GM12878 (cell line): ENCODE measurements around the gene CARD10. TPM values are rescaled to one million over a fixed set of nuclear protein-coding genes. Genes with fewer than 3 reads are reported as not detected.

ENCODE experiments used
- ATAC-seq: fragments of 200-7000 bp; cut with Tn5 transposase; 3 replicates; pipeline ENCODE4 v1.9.1; 2020; ENCODE audit warnings: mild to moderate bottlenecking, moderate library complexity
- BruUV-seq: library from RNA; stranded (reverse); fragments of 400-500 nt; replicated peaks from 2 replicates; lab custom pipeline; 2021; lab: Mats Ljungman, UMichigan
- CTCF ChIA-PET: fragments of 300-600 bp; sonication (Branson Sonifier 250); formaldehyde crosslinking; extraction: SDS; loops from one replicate; lab custom pipeline; 2021; ENCODE audit warnings: inconsistent platforms; lab: Yijun Ruan, JAX
- POLR2A ChIA-PET: fragments of 350-600 bp; formaldehyde crosslinking; extraction: SDS; loops from one replicate; lab custom pipeline; 2021; ENCODE audit warnings: inconsistent platforms; lab: Charles Lee
- RAD21 ChIA-PET: fragments of 300-600 bp; sonication (Branson Sonifier 250); formaldehyde crosslinking; loops from one replicate; lab custom pipeline; 2023; ENCODE audit warnings: antibody characterized with exemption; ENCODE audit not compliant: unreplicated experiment; lab: Charles Lee
- SMC1A ChIA-PET: fragments of 300-600 bp; sonication (Branson Sonifier 250); formaldehyde crosslinking; loops from one replicate; lab custom pipeline; 2023; ENCODE audit not compliant: unreplicated experiment, uncharacterized antibody; lab: Charles Lee
- DNase-seq: peaks from one replicate; pipeline ENCODE4 v3.0.0-alpha.2; 2011; ENCODE audit warnings: low read depth, low spot score
- FAIRE-seq: peaks from 3 replicates; lab custom pipeline; 2011; peaks lifted over from hg19 to GRCh38; lab: Jason Lieb, UNC
- H2AFZ ChIP-seq: 2 replicates; pipeline ENCODE4 v1.6.0; 2011; ENCODE audit warnings: low read depth, low read length, control low read depth; ENCODE audit not compliant: control insufficient read depth
- H3K27ac ChIP-seq: 2 replicates; pipeline ENCODE4 v1.5.1; 2011; ENCODE audit warnings: control low read depth; ENCODE audit not compliant: control insufficient read depth, insufficient read depth
- H3K27me3 ChIP-seq, 2 experiments: replicated peaks in 1 of 2; 2 replicates each; pipeline versions ENCODE4 v1.6.0 to v1.6.1; 2011; ENCODE audit warnings: low read length in 1 of 2; ENCODE audit not compliant: control insufficient read depth in 2 of 2, insufficient read depth in 2 of 2
- H3K36me3 ChIP-seq, 2 experiments: 2 replicates each; pipeline ENCODE4 v1.5.1; 2011; ENCODE audit warnings: low read length in 1 of 2; ENCODE audit not compliant: control insufficient read depth in 2 of 2, insufficient read depth in 2 of 2
- H3K4me1 ChIP-seq: 2 replicates; pipeline ENCODE4 v1.6.1; 2011; ENCODE audit warnings: mild to moderate bottlenecking, low read length, moderate library complexity, mixed read lengths; ENCODE audit not compliant: control insufficient read depth, insufficient read depth
- H3K4me2 ChIP-seq: 2 replicates; pipeline ENCODE4 v1.6.0; 2011; ENCODE audit warnings: control low read depth; ENCODE audit not compliant: control insufficient read depth, insufficient read depth
- H3K4me3 ChIP-seq: fragments of 200-600 bp; sonication (generic); 2 replicates; pipeline ENCODE4 v1.5.1; 2016
- H3K79me2 ChIP-seq: 2 replicates; pipeline ENCODE4 v1.6.0; 2011; ENCODE audit warnings: low read length; ENCODE audit not compliant: control insufficient read depth, insufficient read depth
- H3K9ac ChIP-seq: 2 replicates; pipeline ENCODE4 v1.8.0; 2011; ENCODE audit warnings: low read length, control low read depth, mixed read lengths; ENCODE audit not compliant: control insufficient read depth, insufficient read depth
- H3K9me3 ChIP-seq: replicated peaks from 3 replicates; pipeline ENCODE4 v1.5.1; 2011; ENCODE audit warnings: mild to moderate bottlenecking, low read length; ENCODE audit not compliant: control insufficient read depth, insufficient read depth
- H4K20me1 ChIP-seq: 2 replicates; pipeline ENCODE4 v1.6.0; 2011; ENCODE audit not compliant: control insufficient read depth, insufficient read depth
- ATF3 ChIP-seq: IDR thresholded peaks from 2 replicates; pipeline ENCODE4 v1.6.1; 2011; ENCODE audit warnings: low read depth, mild to moderate bottlenecking, low read length, moderate library complexity, borderline replicate concordance; ENCODE audit errors: extremely low read depth
- CEBPZ ChIP-seq: fragments of 150-350 bp; IDR thresholded peaks from 2 replicates; pipeline ENCODE4 v1.6.1; 2016; ENCODE audit warnings: low read depth, low read length
- EZH2 ChIP-seq: IDR thresholded peaks from 2 replicates; pipeline ENCODE4 v1.6.1; 2012; ENCODE audit warnings: low read depth, mild to moderate bottlenecking, control low read depth, inconsistent platforms, low read length, borderline replicate concordance; ENCODE audit not compliant: control insufficient read depth
- MTA3 ChIP-seq: IDR thresholded peaks from 2 replicates; pipeline ENCODE4 v1.6.1; 2012; ENCODE audit warnings: low read length, inconsistent platforms, borderline replicate concordance
- MYB ChIP-seq: fragments of 150-350 bp; IDR thresholded peaks from 2 replicates; pipeline ENCODE4 v1.6.1; 2014; ENCODE audit warnings: mild to moderate bottlenecking, low read depth, low read length, borderline replicate concordance
- PAX8 ChIP-seq: fragments of 450-650 bp; IDR thresholded peaks from 2 replicates; pipeline ENCODE4 v1.6.1; 2017; ENCODE audit warnings: mild to moderate bottlenecking, moderate library complexity
- PRDM15 ChIP-seq: fragments of 450-650 bp; formaldehyde crosslinking; IDR thresholded peaks from 2 replicates; pipeline ENCODE4 v1.4.0; 2020; ENCODE audit warnings: mild to moderate bottlenecking, moderate library complexity
- SMARCA5 ChIP-seq: fragments of 450-650 bp; IDR thresholded peaks from 2 replicates; pipeline ENCODE4 v1.6.1; 2017; ENCODE audit warnings: mild to moderate bottlenecking
- SREBF1 ChIP-seq: IDR thresholded peaks from 2 replicates; pipeline ENCODE4 v1.6.1; 2012; ENCODE audit warnings: mild to moderate bottlenecking, low read length
- STAT1 ChIP-seq: fragments of 450-650 bp; conservative IDR thresholded peaks from 2 replicates; pipeline ENCODE4 v1.6.1; 2014; ENCODE audit warnings: antibody characterized with exemption, mild to moderate bottlenecking
- ZBTB4 ChIP-seq: fragments of 450-650 bp; formaldehyde crosslinking; IDR thresholded peaks from 2 replicates; pipeline ENCODE4 v1.4.0; 2022; ENCODE audit warnings: mild to moderate bottlenecking, moderate library complexity
- ZNF274 ChIP-seq: IDR thresholded peaks from one replicate; pipeline ENCODE4 v1.8.0; 2011; ENCODE audit not compliant: insufficient read length, insufficient read depth
- WGBS: methylation state at CpG from one replicate; pipeline ENCODE4 v1.1.6; 2016; ENCODE audit warnings: low lambda C conversion rate; ENCODE audit not compliant: insufficient replicate concordance, insufficient coverage; ENCODE audit errors: missing lambda C conversion rate; 5-methylcytosine and 5-hydroxymethylcytosine counted together
- in situ Hi-C: fragments of 300-500 bp; cut with MboI; formaldehyde crosslinking; loops from 9 replicates; pipeline ENCODE4 v1.14.3; 2018; ENCODE audit warnings: mixed read lengths
- intact Hi-C: fragments of 100-400 bp; cut with micrococcal nuclease; formaldehyde crosslinking; loops from one replicate; pipeline ENCODE4 v1.14.2; 2022; ENCODE audit not compliant: unreplicated experiment
- polyA plus RNA-seq, 11 experiments: library from polyadenylated mRNA; depleted of rRNA in 4 of 11; unstranded in 6 of 11; stranded (reverse) in 5 of 11; fragments of >200 nt; fragmentation: Nextera tagmentation in 4 of 11; fragmentation: Illumina TruSeq in 1 of 11; extraction: Ambion mirVana in 4 of 11; extraction: Trizol in 1 of 11; gene quantifications; 1 replicate in 1 of 11; 2 replicates in 10 of 11; pipeline versions ENCODE4 v1.2.1 to v1.2.3, GENCODE V29; 2011 to 2016; ENCODE audit warnings: inconsistent platforms in 2 of 11, missing spikeins in 2 of 11, low read depth in 1 of 11
- total RNA-seq, 4 experiments: library from RNA; depleted of rRNA in 3 of 4; stranded (reverse); fragments of >200 nt in 3 of 4; fragmentation: Illumina TruSeq in 1 of 4; extraction: Trizol in 1 of 4; gene quantifications; 2 replicates each; pipeline versions ENCODE4 v1.2.1 to v1.2.3, GENCODE V29; 2013 to 2021

CARD10 gene
- total and polyA plus RNA-seq, 10 of the 15 experiments (the other 5 are each of a cell fraction or from before 2014, with no cell fraction given), result 0.08 to 0.10 (median 0.10) TPM; not detected in 7

GRCh38 chr22:37525073-37525745, 6.0 kb upstream of the CARD10 start:
- FAIRE-seq (no peak), ATAC-seq (no peak), DNase-seq (no peak)
- Histone ChIP-seq H3K4me3 (no peak overlapping the region), H3K36me3 (no peaks in the 10 kb centered on the region), H3K27me3 (no peaks in the 10 kb centered on the region; a peak in 2 of 4 replicates), H3K4me1 (no peaks in the 10 kb centered on the region; the same call in 1 of the 2 replicates), H2AFZ (no peak overlapping the region), H4K20me1 (no peaks in the 10 kb centered on the region), H3K9ac (no peak overlapping the region), H3K79me2 (no peaks in the 10 kb centered on the region), H3K27ac (no peak overlapping the region), H3K4me2 (no peak overlapping the region), H3K9me3 (no peaks in the 10 kb centered on the region)
- CTCF ChIA-PET, result no interaction called here
- POLR2A ChIA-PET, result no interaction called here
- SMC1A ChIA-PET, result no interaction called here
- no TSS peak for BruUV-seq
- intact Hi-C loops, result no loop called here
- RAD21 ChIA-PET, result no interaction called here
- 4% methylated on average over 10 of the region's 10 CpGs for WGBS
- in situ Hi-C loops, result no loop called here
- TF ChIP-seq EZH2, result no peak
- TF ChIP-seq ZBTB4, result no peak
- TF ChIP-seq MTA3, result no peak
- no peak for TF ChIP-seq ATF3
- TF ChIP-seq ZNF274, result no peak
- no peak for TF ChIP-seq STAT1
- TF ChIP-seq PRDM15 (CRISPR knock-in tag), result no peak
- no peak for TF ChIP-seq MYB
- TF ChIP-seq CEBPZ, result no peak
- no peak for TF ChIP-seq PAX8
- no peak for TF ChIP-seq SREBF1
- no peak for TF ChIP-seq SMARCA5
